ENCODE results near the gene SAMD15. TPM values are rescaled to one million over a fixed set of nuclear protein-coding genes. Genes with fewer than 3 reads are reported as not detected.

SAMD15 gene
- total RNA-seq, 1 donor from 2014 or later, result 3.6 TPM

Other genes starting within 250 kb of the SAMD15 start
- 0.24 TPM for gene ZDHHC22, start 235.6 kb upstream of the SAMD15 start, total RNA-seq (ENCODE audit: insufficient read depth, low replicate concordance)
- gene TMEM63C, start 195.6 kb upstream of the SAMD15 start, total RNA-seq (ENCODE audit: insufficient read depth, low replicate concordance), result 3.4 TPM
- gene NGB, start 106.2 kb upstream of the SAMD15 start, total RNA-seq (ENCODE audit: insufficient read depth, low replicate concordance), result not detected
- gene POMT2, start 56.5 kb upstream of the SAMD15 start, total RNA-seq (ENCODE audit: insufficient read depth, low replicate concordance), result 16.1 TPM
- gene GSTZ1, start 56.3 kb upstream of the SAMD15 start, total RNA-seq (ENCODE audit: insufficient read depth, low replicate concordance), result 20.5 TPM
- gene TMED8, start 285 bp upstream of the SAMD15 start, total RNA-seq (ENCODE audit: insufficient read depth, low replicate concordance), result 7.9 TPM
- 0.48 TPM for gene NOXRED1, start 46.1 kb downstream of the SAMD15 start, total RNA-seq (ENCODE audit: insufficient read depth, low replicate concordance)
- 28.4 TPM for gene VIPAS39, start 80.2 kb downstream of the SAMD15 start, total RNA-seq (ENCODE audit: insufficient read depth, low replicate concordance)
- 66.9 TPM for gene AHSA1, start 80.7 kb downstream of the SAMD15 start, total RNA-seq (ENCODE audit: insufficient read depth, low replicate concordance)
- gene ISM2, start 121.4 kb downstream of the SAMD15 start, total RNA-seq (ENCODE audit: insufficient read depth, low replicate concordance), result 10.6 TPM
- gene SPTLC2, start 239.3 kb downstream of the SAMD15 start, total RNA-seq (ENCODE audit: insufficient read depth, low replicate concordance), result 36.1 TPM